GM12878 (cell line): ENCODE data around the gene AKT1. TPM values are rescaled to one million over a fixed set of nuclear protein-coding genes. Genes with fewer than 3 reads are reported as not detected.
A peak's percentile ranks its signal among the peaks of the same experiment; 100 is the strongest.
"Not testable (repeated sequence)": the region's sequence is repeated elsewhere in the genome, so short reads cannot be mapped to it uniquely, and the experiment has no call there.

ENCODE experiments used
- ATAC-seq: fragments of 200-7000 bp; cut with Tn5 transposase; 3 replicates; pipeline ENCODE4 v1.9.1; 2020; ENCODE audit warnings: mild to moderate bottlenecking, moderate library complexity
- BruUV-seq: library from RNA; stranded (reverse); fragments of 400-500 nt; replicated peaks from 2 replicates; lab custom pipeline; 2021; lab: Mats Ljungman, UMichigan
- CTCF ChIA-PET: fragments of 300-600 bp; sonication (Branson Sonifier 250); formaldehyde crosslinking; extraction: SDS; loops from one replicate; lab custom pipeline; 2021; ENCODE audit warnings: inconsistent platforms; lab: Yijun Ruan, JAX
- POLR2A ChIA-PET: fragments of 350-600 bp; formaldehyde crosslinking; extraction: SDS; loops from one replicate; lab custom pipeline; 2021; ENCODE audit warnings: inconsistent platforms; lab: Charles Lee
- RAD21 ChIA-PET: fragments of 300-600 bp; sonication (Branson Sonifier 250); formaldehyde crosslinking; loops from one replicate; lab custom pipeline; 2023; ENCODE audit warnings: antibody characterized with exemption; ENCODE audit not compliant: unreplicated experiment; lab: Charles Lee
- SMC1A ChIA-PET: fragments of 300-600 bp; sonication (Branson Sonifier 250); formaldehyde crosslinking; loops from one replicate; lab custom pipeline; 2023; ENCODE audit not compliant: unreplicated experiment, uncharacterized antibody; lab: Charles Lee
- DNase-seq: peaks from one replicate; pipeline ENCODE4 v3.0.0-alpha.2; 2011; ENCODE audit warnings: low read depth, low spot score
- FAIRE-seq: peaks from 3 replicates; lab custom pipeline; 2011; peaks lifted over from hg19 to GRCh38; lab: Jason Lieb, UNC
- H2AFZ ChIP-seq: 2 replicates; pipeline ENCODE4 v1.6.0; 2011; ENCODE audit warnings: low read depth, low read length, control low read depth; ENCODE audit not compliant: control insufficient read depth
- H3K27ac ChIP-seq: 2 replicates; pipeline ENCODE4 v1.5.1; 2011; ENCODE audit warnings: control low read depth; ENCODE audit not compliant: control insufficient read depth, insufficient read depth
- H3K27me3 ChIP-seq, 2 experiments: replicated peaks in 1 of 2; 2 replicates each; pipeline versions ENCODE4 v1.6.0 to v1.6.1; 2011; ENCODE audit warnings: low read length in 1 of 2; ENCODE audit not compliant: control insufficient read depth in 2 of 2, insufficient read depth in 2 of 2
- H3K36me3 ChIP-seq, 2 experiments: 2 replicates each; pipeline ENCODE4 v1.5.1; 2011; ENCODE audit warnings: low read length in 1 of 2; ENCODE audit not compliant: control insufficient read depth in 2 of 2, insufficient read depth in 2 of 2
- H3K4me1 ChIP-seq: 2 replicates; pipeline ENCODE4 v1.6.1; 2011; ENCODE audit warnings: mild to moderate bottlenecking, low read length, moderate library complexity, mixed read lengths; ENCODE audit not compliant: control insufficient read depth, insufficient read depth
- H3K4me2 ChIP-seq: 2 replicates; pipeline ENCODE4 v1.6.0; 2011; ENCODE audit warnings: control low read depth; ENCODE audit not compliant: control insufficient read depth, insufficient read depth
- H3K4me3 ChIP-seq: fragments of 200-600 bp; sonication (generic); 2 replicates; pipeline ENCODE4 v1.5.1; 2016
- H3K79me2 ChIP-seq: 2 replicates; pipeline ENCODE4 v1.6.0; 2011; ENCODE audit warnings: low read length; ENCODE audit not compliant: control insufficient read depth, insufficient read depth
- H3K9ac ChIP-seq: 2 replicates; pipeline ENCODE4 v1.8.0; 2011; ENCODE audit warnings: low read length, control low read depth, mixed read lengths; ENCODE audit not compliant: control insufficient read depth, insufficient read depth
- H3K9me3 ChIP-seq: replicated peaks from 3 replicates; pipeline ENCODE4 v1.5.1; 2011; ENCODE audit warnings: mild to moderate bottlenecking, low read length; ENCODE audit not compliant: control insufficient read depth, insufficient read depth
- H4K20me1 ChIP-seq: 2 replicates; pipeline ENCODE4 v1.6.0; 2011; ENCODE audit not compliant: control insufficient read depth, insufficient read depth
- CBX3 ChIP-seq: fragments of 200-600 bp; sonication (generic); IDR thresholded peaks from 2 replicates; pipeline ENCODE4 v1.6.1; 2016; ENCODE audit warnings: low read depth, borderline replicate concordance
- CHD1 ChIP-seq: IDR thresholded peaks from 2 replicates; pipeline ENCODE4 v1.6.1; 2012; ENCODE audit warnings: low read depth, low read length, improper control_type of control experiment
- IRF4 ChIP-seq: IDR thresholded peaks from 2 replicates; pipeline ENCODE4 v1.6.1; 2011; ENCODE audit warnings: low read depth, low read length
- SRF ChIP-seq, 2 experiments: IDR thresholded peaks; 2 replicates each; pipeline ENCODE4 v1.6.1; 2011; ENCODE audit warnings: low read depth in 2 of 2, low read length in 2 of 2, mild to moderate bottlenecking in 1 of 2, moderate library complexity in 1 of 2
- STAT1 ChIP-seq: fragments of 450-650 bp; conservative IDR thresholded peaks from 2 replicates; pipeline ENCODE4 v1.6.1; 2014; ENCODE audit warnings: antibody characterized with exemption, mild to moderate bottlenecking
- TARDBP ChIP-seq: IDR thresholded peaks from 2 replicates; pipeline ENCODE4 v1.6.1; 2016; ENCODE audit warnings: borderline replicate concordance
- USF1 ChIP-seq: IDR thresholded peaks from 2 replicates; pipeline ENCODE4 v1.6.1; 2011; ENCODE audit warnings: borderline replicate concordance, low read depth, mild to moderate bottlenecking, moderate library complexity, mixed read lengths, low read length; ENCODE audit not compliant: insufficient read depth; ENCODE audit errors: extremely low read length
- WGBS: methylation state at CpG from one replicate; pipeline ENCODE4 v1.1.6; 2016; ENCODE audit warnings: low lambda C conversion rate; ENCODE audit not compliant: insufficient replicate concordance, insufficient coverage; ENCODE audit errors: missing lambda C conversion rate; 5-methylcytosine and 5-hydroxymethylcytosine counted together
- in situ Hi-C: fragments of 300-500 bp; cut with MboI; formaldehyde crosslinking; loops from 9 replicates; pipeline ENCODE4 v1.14.3; 2018; ENCODE audit warnings: mixed read lengths
- intact Hi-C: fragments of 100-400 bp; cut with micrococcal nuclease; formaldehyde crosslinking; loops from one replicate; pipeline ENCODE4 v1.14.2; 2022; ENCODE audit not compliant: unreplicated experiment
- polyA plus RNA-seq, 11 experiments: library from polyadenylated mRNA; depleted of rRNA in 4 of 11; unstranded in 6 of 11; stranded (reverse) in 5 of 11; fragments of >200 nt; fragmentation: Nextera tagmentation in 4 of 11; fragmentation: Illumina TruSeq in 1 of 11; extraction: Ambion mirVana in 4 of 11; extraction: Trizol in 1 of 11; gene quantifications; 1 replicate in 1 of 11; 2 replicates in 10 of 11; pipeline versions ENCODE4 v1.2.1 to v1.2.3, GENCODE V29; 2011 to 2016; ENCODE audit warnings: inconsistent platforms in 2 of 11, missing spikeins in 2 of 11, low read depth in 1 of 11
- total RNA-seq, 4 experiments: library from RNA; depleted of rRNA in 3 of 4; stranded (reverse); fragments of >200 nt in 3 of 4; fragmentation: Illumina TruSeq in 1 of 4; extraction: Trizol in 1 of 4; gene quantifications; 2 replicates each; pipeline versions ENCODE4 v1.2.1 to v1.2.3, GENCODE V29; 2013 to 2021

Gene AKT1
- total and polyA plus RNA-seq, 10 of the 15 experiments (the other 5 are each of a cell fraction or from before 2014, with no cell fraction given), result 0.63 to 110 (median 58.9) TPM

- peak overlapping the region; percentile 99 for H3K4me2 ChIP-seq
- ChIA-PET RAD21 (no interaction called here), CTCF (interaction anchor here (0.9 kb wide), 1 partner anchor 67 kb away, joined by 3 read pairs; no protein-coding TSS in a partner anchor), POLR2A (no interaction called here), SMC1A (interaction anchor here (0.8 kb wide), 1 partner anchor 16 kb away, joined by 3 read pairs; the partner anchor contains the start of gene ZBTB42)
- ATAC-seq (peak; percentile 11; the same call in 1 of the 3 replicates), FAIRE-seq (no peak), DNase-seq (no peak)
- intact Hi-C loops (no loop called here), in situ Hi-C loops (no loop called here)
- H3K27ac ChIP-seq, result peak overlapping the region; percentile 74
- no peaks in the 10 kb centered on the region for H3K36me3 ChIP-seq
- H3K9ac ChIP-seq, result peak overlapping the region; percentile 94
- peaks cover 8% of the 10 kb centered on the region for H3K79me2 ChIP-seq
- peak overlapping the region; percentile 88 for H3K4me3 ChIP-seq
- H3K9me3 ChIP-seq, result no peaks in the 10 kb centered on the region
- no peaks in the 10 kb centered on the region for H3K27me3 ChIP-seq
- 0% methylated on average over 8 of the region's 8 CpGs for WGBS
- no TSS peak for BruUV-seq
- peak overlapping the region; percentile 83; the same call in 1 of the 2 replicates for H2AFZ ChIP-seq
- TF ChIP-seq TARDBP, result no peak
- no peak for TF ChIP-seq CHD1
- TF ChIP-seq STAT1, result no peak
- no peak for TF ChIP-seq IRF4
- no peak for TF ChIP-seq SRF (IDR thresholded peaks at IDR 0.05; ENCODE audit: low read depth in 2 of 2, low read length in 2 of 2)
- no peak for TF ChIP-seq USF1
- no peak for TF ChIP-seq CBX3
- no peaks in the 10 kb centered on the region for H3K4me1 ChIP-seq
- no peaks in the 10 kb centered on the region for H4K20me1 ChIP-seq
Observed at GRCh38 chr14:104816616-104816884, 21.0 kb upstream of the AKT1 start.

- H3K27ac ChIP-seq, DNase-seq, BruUV-seq, SMC1A ChIA-PET, H4K20me1 ChIP-seq, ATAC-seq, H3K9me3 ChIP-seq, intact Hi-C loops, POLR2A ChIA-PET, RAD21 ChIA-PET, in situ Hi-C loops, FAIRE-seq, CTCF ChIA-PET, H2AFZ ChIP-seq, H3K4me1 ChIP-seq, H3K79me2 ChIP-seq, H3K27me3 ChIP-seq, H3K36me3 ChIP-seq: not testable (repeated sequence)
- Histone ChIP-seq H3K4me3 (peak overlapping the region; percentile 95), H3K9ac (peak overlapping the region; percentile 55; the same call in 1 of the 2 replicates), H3K4me2 (peak overlapping the region; percentile 73; the same call in 1 of the 2 replicates)
- WGBS, result 86% methylated on average over 10 of the region's 15 CpGs
Observed at GRCh38 chr14:104814701-104815100, 19.2 kb upstream of the AKT1 start.
